SK-N-SH treated with all-trans-retinoic acid at 6 μM for 48 hours (cell line): ENCODE data around the gene KLHDC4.
"Not testable (repeated sequence)": the region's sequence is repeated elsewhere in the genome, so short reads cannot be mapped to it uniquely, and the experiment has no call there.

ENCODE experiments used
- ATAC-seq: fragments of 200-7000 bp; cut with Tn5 transposase; 3 replicates; pipeline ENCODE4 v1.9.1; 2020; ENCODE audit warnings: mild to moderate bottlenecking, moderate library complexity
- BACH2 ChIP-seq: fragments of 250-450 bp; sonication (Bioruptor Pico); IDR thresholded peaks from 2 replicates; pipeline ENCODE4 v1.9.0; 2021; ENCODE audit warnings: mild to moderate bottlenecking, borderline replicate concordance
- CSDC2 ChIP-seq: fragments of 250-450 bp; sonication (Bioruptor Pico); IDR thresholded peaks from 2 replicates; pipeline ENCODE4 v1.5.0; 2020; ENCODE audit warnings: mild to moderate bottlenecking, moderate library complexity
- GLIS3 ChIP-seq: fragments of 250-450 bp; sonication (Bioruptor Pico); IDR thresholded peaks from 2 replicates; pipeline ENCODE4 v1.5.0; 2020; ENCODE audit warnings: mild to moderate bottlenecking, moderate library complexity
- OSR1 ChIP-seq: fragments of 250-450 bp; sonication (Bioruptor Pico); IDR thresholded peaks from 2 replicates; pipeline ENCODE4 v1.8.0; 2022; ENCODE audit warnings: moderate library complexity, mild to moderate bottlenecking, inconsistent platforms
- SNAI2 ChIP-seq: fragments of 250-450 bp; sonication (Bioruptor Pico); IDR thresholded peaks from 2 replicates; pipeline ENCODE4 v1.5.0; 2020; ENCODE audit warnings: mild to moderate bottlenecking, moderate library complexity
- TCF4 ChIP-seq: fragments of 250-450 bp; sonication (Bioruptor Pico); IDR thresholded peaks from 2 replicates; pipeline ENCODE4 v1.8.0; 2021; ENCODE audit warnings: mild to moderate bottlenecking, moderate library complexity, borderline replicate concordance
- ZC3H10 ChIP-seq: fragments of 250-450 bp; sonication (Bioruptor Pico); IDR thresholded peaks from 2 replicates; pipeline ENCODE4 v1.5.1; 2021; ENCODE audit warnings: mild to moderate bottlenecking, moderate library complexity
- ZFP3 ChIP-seq: fragments of 250-450 bp; sonication (Bioruptor Pico); IDR thresholded peaks from 2 replicates; pipeline ENCODE4 v1.5.0; 2020; ENCODE audit warnings: mild to moderate bottlenecking, moderate library complexity
- ZFP30 ChIP-seq: fragments of 450-650 bp; formaldehyde crosslinking; IDR thresholded peaks from 2 replicates; pipeline ENCODE4 v1.5.0; 2022; ENCODE audit warnings: mild to moderate bottlenecking, moderate library complexity
- ZNF565 ChIP-seq: fragments of 450-650 bp; formaldehyde crosslinking; conservative IDR thresholded peaks from 2 replicates; pipeline ENCODE4 v1.5.0; 2020; ENCODE audit warnings: low read depth, mild to moderate bottlenecking, moderate library complexity
- ZNF70 ChIP-seq: fragments of 450-650 bp; formaldehyde crosslinking; IDR thresholded peaks from 2 replicates; pipeline ENCODE4 v1.5.0; 2020; ENCODE audit warnings: mild to moderate bottlenecking, moderate library complexity
- ZNF8 ChIP-seq: fragments of 450-650 bp; formaldehyde crosslinking; IDR thresholded peaks from 2 replicates; pipeline ENCODE4 v1.5.0; 2020; ENCODE audit warnings: mild to moderate bottlenecking, moderate library complexity
- TF ChIP-seq, protein P1 (sequence below): fragments of 250-450 bp; sonication (Bioruptor Pico); IDR thresholded peaks from 2 replicates; pipeline ENCODE4 v1.5.1; 2021; ENCODE audit warnings: mild to moderate bottlenecking, moderate library complexity
- TF ChIP-seq, protein P2 (sequence below): fragments of 250-450 bp; sonication (Bioruptor Pico); IDR thresholded peaks from 2 replicates; pipeline ENCODE4 v1.8.0; 2020; ENCODE audit warnings: mild to moderate bottlenecking, moderate library complexity, borderline replicate concordance
- TF ChIP-seq, protein P3 (sequence below): fragments of 250-450 bp; sonication (Bioruptor Pico); IDR thresholded peaks from 2 replicates; pipeline ENCODE4 v1.8.0; 2021; ENCODE audit warnings: low read depth, mild to moderate bottlenecking, moderate library complexity, borderline replicate concordance

Gene KLHDC4

DNA sequence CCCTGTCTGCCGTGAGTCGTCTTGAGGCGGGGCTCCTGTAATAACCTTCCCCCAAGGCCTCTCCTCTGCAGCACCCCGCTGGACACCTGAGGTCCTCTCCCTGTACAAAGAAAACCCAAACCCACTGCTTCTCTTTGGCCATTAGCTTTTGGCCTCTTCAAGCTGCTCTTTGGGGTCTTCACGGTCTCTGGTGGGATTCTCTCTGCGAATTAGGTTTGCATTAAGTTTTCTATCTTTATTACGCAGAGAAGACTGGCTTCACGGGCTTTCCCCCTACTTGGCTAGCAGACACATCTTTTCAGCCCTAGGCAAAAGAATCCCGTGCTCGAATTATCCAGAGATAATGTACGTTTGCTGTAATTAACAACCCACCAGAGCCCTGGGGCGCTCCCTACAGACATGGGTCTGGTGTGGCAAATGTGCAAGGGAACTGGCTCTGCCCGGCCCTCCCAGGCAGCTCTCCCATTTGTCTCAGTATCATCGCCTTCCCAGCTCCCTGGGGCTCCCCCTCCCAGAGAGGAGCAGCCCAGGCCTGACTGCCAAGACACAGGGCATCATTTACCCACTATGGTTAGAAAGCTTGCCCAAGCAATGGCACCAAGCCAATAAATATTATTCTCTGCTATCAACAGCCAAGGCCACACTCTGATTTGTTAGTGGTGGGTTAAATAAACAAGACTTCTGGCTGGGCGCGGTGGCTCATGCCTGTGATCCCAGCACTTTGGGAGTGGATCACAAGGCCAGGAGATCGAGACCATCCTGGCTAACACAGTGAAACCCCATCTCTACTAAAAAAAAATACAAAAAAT is 24.7 kb upstream of the KLHDC4 start:
- peak; percentile 16; the same call in 2 of the 3 replicates for ATAC-seq
- TF ChIP-seq ZNF8 (CRISPR knock-in tag), result no peak
- TF ChIP-seq, protein P1, sequence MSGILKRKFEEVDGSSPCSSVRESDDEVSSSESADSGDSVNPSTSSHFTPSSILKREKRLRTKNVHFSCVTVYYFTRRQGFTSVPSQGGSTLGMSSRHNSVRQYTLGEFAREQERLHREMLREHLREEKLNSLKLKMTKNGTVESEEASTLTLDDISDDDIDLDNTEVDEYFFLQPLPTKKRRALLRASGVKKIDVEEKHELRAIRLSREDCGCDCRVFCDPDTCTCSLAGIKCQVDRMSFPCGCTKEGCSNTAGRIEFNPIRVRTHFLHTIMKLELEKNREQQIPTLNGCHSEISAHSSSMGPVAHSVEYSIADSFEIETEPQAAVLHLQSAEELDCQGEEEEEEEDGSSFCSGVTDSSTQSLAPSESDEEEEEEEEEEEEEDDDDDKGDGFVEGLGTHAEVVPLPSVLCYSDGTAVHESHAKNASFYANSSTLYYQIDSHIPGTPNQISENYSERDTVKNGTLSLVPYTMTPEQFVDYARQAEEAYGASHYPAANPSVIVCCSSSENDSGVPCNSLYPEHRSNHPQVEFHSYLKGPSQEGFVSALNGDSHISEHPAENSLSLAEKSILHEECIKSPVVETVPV (CRISPR knock-in tag), result no peak
- 0 out of 2 replicates have a peak, but pooled peaks have one; percentile 70 for TF ChIP-seq ZFP3 (CRISPR knock-in tag)

DNA sequence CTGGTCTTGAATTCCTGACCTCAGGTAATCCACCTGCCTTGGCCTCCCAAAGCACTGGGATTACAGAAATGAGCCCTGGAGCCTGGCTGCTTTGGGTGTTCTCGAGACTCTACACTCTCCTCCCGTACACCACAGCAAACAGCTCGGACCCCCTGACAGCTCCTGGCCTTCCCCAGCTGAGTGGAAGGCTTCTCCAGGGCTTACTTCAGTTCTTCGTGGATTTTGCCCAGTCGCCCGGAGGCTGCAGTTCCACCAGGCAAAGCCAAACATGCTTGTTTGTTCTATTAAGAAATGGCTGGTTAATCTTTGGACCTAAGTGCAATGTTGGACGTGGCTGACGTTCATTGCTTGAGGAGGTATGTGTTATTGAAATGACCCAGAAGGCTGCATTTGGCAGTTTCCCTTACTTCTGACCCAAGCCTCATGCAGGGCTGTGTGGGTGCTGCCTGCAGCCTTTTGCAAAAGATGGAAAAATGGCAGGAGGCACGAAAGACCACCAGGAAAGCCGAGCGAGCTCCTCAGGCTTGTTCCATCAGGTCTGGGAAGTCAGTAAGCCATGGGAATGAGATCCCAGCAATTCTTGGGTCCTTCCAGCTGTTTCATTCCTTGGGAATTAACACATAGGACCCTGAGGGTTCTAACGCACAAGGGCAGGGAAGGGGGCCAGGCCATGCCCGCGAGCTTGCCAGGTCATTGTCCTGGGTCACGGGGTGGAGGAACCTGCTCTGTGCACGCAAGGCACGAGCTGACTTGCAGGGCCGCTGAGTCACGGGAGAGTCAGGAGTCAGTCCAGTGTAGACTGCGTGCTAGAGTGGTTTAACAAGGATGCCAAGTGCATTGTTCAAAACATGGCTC is 23.9 kb upstream of the KLHDC4 start:
- peak; percentile 45; the same call in 2 of the 3 replicates for ATAC-seq
- TF ChIP-seq, protein P2, sequence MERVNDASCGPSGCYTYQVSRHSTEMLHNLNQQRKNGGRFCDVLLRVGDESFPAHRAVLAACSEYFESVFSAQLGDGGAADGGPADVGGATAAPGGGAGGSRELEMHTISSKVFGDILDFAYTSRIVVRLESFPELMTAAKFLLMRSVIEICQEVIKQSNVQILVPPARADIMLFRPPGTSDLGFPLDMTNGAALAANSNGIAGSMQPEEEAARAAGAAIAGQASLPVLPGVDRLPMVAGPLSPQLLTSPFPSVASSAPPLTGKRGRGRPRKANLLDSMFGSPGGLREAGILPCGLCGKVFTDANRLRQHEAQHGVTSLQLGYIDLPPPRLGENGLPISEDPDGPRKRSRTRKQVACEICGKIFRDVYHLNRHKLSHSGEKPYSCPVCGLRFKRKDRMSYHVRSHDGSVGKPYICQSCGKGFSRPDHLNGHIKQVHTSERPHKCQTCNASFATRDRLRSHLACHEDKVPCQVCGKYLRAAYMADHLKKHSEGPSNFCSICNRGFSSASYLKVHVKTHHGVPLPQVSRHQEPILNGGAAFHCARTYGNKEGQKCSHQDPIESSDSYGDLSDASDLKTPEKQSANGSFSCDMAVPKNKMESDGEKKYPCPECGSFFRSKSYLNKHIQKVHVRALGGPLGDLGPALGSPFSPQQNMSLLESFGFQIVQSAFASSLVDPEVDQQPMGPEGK, result no peak
- TF ChIP-seq ZFP30 (CRISPR knock-in tag) (no peak), ZNF565 (CRISPR knock-in tag) (no peak), CSDC2 (no peak), ZC3H10 (CRISPR knock-in tag) (no peak), BACH2 (CRISPR knock-in tag) (no peak)
- TF ChIP-seq, protein P1 (CRISPR knock-in tag), result no peak

DNA sequence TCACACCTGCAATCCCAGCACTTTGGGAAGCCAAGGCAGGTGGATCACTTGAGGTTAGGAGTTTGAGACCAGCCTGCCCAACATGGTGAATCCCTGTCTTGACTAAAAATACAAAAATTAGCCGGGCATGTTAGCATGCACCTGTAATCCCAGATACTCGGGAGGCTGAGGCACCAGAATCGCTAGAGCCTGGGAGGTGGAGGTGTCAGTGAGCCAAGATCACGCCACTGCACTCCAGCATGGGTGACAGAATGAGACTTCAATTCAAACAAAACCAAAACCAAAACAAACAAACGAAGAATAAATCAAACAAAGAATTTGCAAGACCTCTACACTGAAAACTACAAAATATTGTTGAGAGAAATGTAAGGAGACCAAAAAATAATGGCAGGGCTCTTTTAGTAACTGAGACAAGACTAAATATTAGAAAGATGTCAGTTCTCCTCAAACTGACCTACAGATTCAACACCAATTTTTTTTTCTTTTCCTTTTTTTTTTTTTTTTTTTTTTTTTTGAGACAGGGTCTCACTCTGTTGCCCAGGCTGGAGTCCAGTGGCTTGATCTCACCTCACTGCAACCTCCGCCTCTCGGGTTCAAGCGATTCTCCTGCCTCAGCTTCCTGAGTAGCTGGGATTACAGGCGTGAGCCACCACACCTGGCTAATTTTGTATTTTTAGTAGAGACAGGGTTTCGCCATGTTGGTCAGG is 23.1 kb upstream of the KLHDC4 start:
- ATAC-seq, result not testable (repeated sequence)

DNA sequence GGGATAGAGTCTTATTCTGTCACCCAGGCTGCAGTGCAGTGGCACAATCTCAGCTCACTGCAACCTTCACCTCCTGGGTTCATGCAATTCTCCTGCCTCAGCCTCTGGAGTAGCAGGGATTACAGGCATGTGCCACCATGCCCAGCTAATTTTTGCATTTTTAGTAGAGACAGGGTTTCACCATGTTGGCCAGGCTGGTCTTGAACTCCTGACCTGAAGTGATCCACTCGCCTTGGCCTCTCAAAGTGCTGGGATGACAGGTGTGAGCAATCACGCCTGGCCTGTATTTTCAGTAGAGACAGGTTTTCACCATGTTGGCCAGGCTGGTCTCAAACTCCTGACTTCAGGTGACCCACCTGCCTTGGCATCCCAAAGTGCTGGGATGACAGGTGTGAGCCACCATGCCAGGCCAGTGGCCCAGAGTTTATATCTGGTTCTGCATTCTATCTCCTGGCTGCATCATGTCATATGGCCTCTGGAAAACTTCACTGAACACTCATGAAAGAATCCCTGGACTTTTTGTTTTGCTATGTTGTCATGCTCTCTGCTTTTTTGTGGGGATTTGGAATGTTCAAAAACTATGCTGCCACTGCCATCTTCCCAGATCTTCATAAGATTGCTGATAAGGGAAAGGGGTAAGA is 21.8 kb upstream of the KLHDC4 start:
- not testable (repeated sequence) for ATAC-seq

DNA sequence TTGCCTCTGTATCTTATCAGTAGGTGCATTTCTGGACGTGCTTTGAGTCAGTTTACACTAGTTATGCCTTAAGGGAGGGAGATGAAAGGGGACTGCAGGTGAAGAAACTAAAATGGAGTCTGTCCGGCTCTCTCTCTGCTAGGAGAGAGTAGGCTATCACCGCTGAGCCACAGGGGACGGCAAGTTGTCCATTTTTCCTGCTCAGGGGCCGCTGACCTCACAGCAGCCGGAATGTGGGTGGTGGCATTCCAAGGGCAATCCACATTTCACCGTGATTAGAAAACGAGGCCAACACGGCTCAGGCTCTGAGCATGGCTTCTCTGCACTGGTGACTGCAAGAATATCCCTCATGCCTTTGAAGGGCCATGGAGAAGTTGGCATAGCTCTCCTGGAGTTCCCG is 19.0 kb upstream of the KLHDC4 start:
- no peak for ATAC-seq
- TF ChIP-seq, protein P1 (CRISPR knock-in tag), result no peak
- TF ChIP-seq, protein P3, sequence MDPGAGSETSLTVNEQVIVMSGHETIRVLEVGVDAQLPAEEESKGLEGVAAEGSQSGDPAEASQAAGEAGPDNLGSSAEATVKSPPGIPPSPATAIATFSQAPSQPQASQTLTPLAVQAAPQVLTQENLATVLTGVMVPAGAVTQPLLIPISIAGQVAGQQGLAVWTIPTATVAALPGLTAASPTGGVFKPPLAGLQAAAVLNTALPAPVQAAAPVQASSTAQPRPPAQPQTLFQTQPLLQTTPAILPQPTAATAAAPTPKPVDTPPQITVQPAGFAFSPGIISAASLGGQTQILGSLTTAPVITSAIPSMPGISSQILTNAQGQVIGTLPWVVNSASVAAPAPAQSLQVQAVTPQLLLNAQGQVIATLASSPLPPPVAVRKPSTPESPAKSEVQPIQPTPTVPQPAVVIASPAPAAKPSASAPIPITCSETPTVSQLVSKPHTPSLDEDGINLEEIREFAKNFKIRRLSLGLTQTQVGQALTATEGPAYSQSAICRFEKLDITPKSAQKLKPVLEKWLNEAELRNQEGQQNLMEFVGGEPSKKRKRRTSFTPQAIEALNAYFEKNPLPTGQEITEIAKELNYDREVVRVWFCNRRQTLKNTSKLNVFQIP, result no peak
- TF ChIP-seq ZNF565 (CRISPR knock-in tag) (no peak), ZFP3 (CRISPR knock-in tag) (no peak), TCF4 (CRISPR knock-in tag) (no peak), ZNF70 (CRISPR knock-in tag) (no peak), GLIS3 (no peak), SNAI2 (no peak), BACH2 (CRISPR knock-in tag) (no peak), ZFP30 (CRISPR knock-in tag) (no peak), OSR1 (CRISPR knock-in tag) (no peak)
